ENCODE measurements around the gene SH3BP1. TPM values are rescaled to one million over a fixed set of nuclear protein-coding genes. Genes with fewer than 3 reads are reported as not detected.

The SH3BP1 gene
- polyA plus RNA-seq, 1 experiment: 8.4 TPM

DNA sequence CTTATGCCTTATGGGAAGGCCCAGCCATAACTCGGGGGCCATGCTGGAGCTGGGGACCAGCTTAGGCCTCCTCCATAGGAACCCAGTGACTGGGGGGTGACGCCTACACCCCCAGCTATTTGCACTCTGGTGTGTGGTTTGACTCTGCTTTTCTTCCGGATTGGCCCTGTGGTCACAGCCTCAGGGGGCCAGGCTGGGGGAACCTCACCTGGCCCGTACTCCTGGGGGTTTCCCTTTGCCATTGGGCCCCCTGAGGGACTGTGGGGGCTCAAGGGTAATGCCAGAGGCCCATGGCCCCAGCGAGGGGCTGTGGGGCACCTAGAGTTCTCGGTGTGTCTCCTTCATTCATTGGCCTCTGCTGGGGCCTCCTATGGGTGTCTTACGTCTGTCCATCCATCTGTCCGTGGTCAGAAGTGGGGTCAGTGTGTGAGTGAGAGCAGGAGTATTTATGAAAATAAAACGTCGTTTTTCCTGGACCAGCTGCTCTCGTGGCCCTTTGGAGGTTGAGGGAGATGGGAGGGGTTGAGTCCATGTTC lies 6.3 kb upstream of the SH3BP1 start:
- peak overlapping the region; percentile 91 for H3K27ac ChIP-seq (ENCODE audit: low read depth, low read length)
- no peaks in the 10 kb centered on the region for H3K27me3 ChIP-seq (ENCODE audit: control insufficient read depth, insufficient read depth, low read length)
- ChIA-PET CTCF (interaction anchor here (0.6 to 4.8 kb wide), 10 partner anchors 8 to 95 kb away, joined by 3 to 57 read pairs (median 4); no protein-coding TSS in a partner anchor), POLR2A (interaction anchor here (0.5 to 3.2 kb wide), 12 partner anchors 8 to 105 kb away, joined by 3 to 24 read pairs (median 4); partner anchors contain the start of genes GGA1, LGALS1 and PDXP)
- no peaks in the 10 kb centered on the region for H3K9me3 ChIP-seq (ENCODE audit: control insufficient read depth, insufficient read depth, low read length)
- no peak for DNase-seq (ENCODE audit: low read depth, low spot score)
- H3K4me3 ChIP-seq (ENCODE audit: low read depth, low read length): no peak overlapping the region
- TF ChIP-seq, protein P1, sequence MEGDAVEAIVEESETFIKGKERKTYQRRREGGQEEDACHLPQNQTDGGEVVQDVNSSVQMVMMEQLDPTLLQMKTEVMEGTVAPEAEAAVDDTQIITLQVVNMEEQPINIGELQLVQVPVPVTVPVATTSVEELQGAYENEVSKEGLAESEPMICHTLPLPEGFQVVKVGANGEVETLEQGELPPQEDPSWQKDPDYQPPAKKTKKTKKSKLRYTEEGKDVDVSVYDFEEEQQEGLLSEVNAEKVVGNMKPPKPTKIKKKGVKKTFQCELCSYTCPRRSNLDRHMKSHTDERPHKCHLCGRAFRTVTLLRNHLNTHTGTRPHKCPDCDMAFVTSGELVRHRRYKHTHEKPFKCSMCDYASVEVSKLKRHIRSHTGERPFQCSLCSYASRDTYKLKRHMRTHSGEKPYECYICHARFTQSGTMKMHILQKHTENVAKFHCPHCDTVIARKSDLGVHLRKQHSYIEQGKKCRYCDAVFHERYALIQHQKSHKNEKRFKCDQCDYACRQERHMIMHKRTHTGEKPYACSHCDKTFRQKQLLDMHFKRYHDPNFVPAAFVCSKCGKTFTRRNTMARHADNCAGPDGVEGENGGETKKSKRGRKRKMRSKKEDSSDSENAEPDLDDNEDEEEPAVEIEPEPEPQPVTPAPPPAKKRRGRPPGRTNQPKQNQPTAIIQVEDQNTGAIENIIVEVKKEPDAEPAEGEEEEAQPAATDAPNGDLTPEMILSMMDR (IDR thresholded peaks at IDR 0.05; ENCODE audit: low read depth, low read length): no peak

DNA sequence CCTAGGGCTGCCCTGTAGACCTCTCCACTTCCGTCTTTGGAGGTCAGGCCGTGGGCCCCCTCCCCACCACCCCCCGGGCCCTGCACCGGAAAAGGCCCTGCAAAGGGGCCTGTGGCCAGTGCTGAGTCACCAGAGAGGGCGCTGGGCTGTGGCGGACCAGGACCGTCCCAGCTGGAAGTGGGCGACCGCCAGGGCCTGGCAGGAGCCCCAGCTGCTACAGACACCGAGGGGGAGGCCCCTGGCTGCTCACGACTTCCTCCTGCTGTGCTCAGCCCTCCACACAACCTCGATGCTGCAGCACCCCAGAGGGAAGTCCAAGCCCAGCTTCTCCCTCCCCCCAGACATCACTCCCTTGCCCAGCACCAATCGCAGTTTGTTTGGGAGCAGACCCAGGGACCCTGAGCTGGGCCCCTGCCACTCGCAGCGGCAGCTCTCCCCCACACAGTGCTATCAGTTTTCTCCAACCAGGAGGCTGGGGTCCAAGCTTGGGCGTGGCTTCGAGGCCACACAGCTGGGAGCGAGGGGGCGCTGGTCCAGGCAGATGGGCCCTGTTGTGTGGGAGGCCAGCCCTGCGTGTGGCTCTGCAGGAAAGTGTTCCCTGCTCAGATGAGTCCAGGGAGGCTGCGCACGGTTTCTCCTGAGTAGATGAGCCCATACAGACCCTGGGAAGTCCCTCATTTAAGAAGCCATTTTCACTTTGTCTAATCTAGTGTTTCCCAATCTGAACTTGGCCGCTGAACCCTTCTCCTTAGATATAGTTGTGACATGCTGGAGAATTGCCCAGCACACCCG lies 5.6 kb upstream of the SH3BP1 start:
- Histone ChIP-seq H3K27ac (ENCODE audit: low read depth, low read length) (peak overlapping the region; percentile 91), H3K9me3 (ENCODE audit: control insufficient read depth, insufficient read depth, low read length) (no peaks in the 10 kb centered on the region), H3K4me3 (ENCODE audit: low read depth, low read length) (peak overlapping the region; percentile 29), H3K27me3 (ENCODE audit: control insufficient read depth, insufficient read depth, low read length) (no peaks in the 10 kb centered on the region)
- CTCF ChIA-PET: interaction anchor here (1.0 to 4.8 kb wide), 9 partner anchors 8 to 95 kb away, joined by 3 to 57 read pairs (median 5); no protein-coding TSS in a partner anchor
- POLR2A ChIA-PET: interaction anchor here (0.5 to 3.2 kb wide), 14 partner anchors 9 to 105 kb away, joined by 3 to 24 read pairs (median 4); partner anchors contain the start of genes GGA1, LGALS1 and PDXP
- DNase-seq (ENCODE audit: low read depth, low spot score): peak; percentile 84
- TF ChIP-seq, protein P1 (IDR thresholded peaks at IDR 0.05; ENCODE audit: low read depth, low read length): peak; percentile 23

DNA sequence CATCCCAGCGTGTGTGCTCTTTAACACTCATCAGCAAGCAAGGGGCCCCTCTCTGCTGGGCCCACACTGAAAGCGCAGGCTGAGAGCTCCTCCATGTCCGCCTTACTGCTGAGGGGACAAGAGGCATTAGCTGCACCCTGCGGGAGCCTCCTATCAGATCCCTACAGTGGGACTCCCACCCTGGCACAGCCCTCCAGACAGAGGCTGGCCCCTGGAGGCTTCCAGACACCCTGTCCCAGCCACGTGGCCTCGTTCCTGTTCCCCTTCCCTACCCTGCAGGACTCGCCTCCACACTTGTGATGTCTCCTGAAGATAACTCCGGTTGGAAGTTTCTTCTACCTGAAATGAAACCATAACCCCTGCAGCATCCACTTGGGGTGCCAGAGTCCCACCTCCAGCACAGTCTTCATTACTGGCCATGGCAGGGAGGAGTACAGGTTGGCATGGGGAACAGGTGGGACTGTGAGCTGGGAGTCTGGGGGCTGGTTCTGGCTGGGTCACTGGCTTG lies 5.0 kb upstream of the SH3BP1 start:
- Histone ChIP-seq H3K4me3 (ENCODE audit: low read depth, low read length) (peak overlapping the region; percentile 29), H3K9me3 (ENCODE audit: control insufficient read depth, insufficient read depth, low read length) (no peaks in the 10 kb centered on the region), H3K27me3 (ENCODE audit: control insufficient read depth, insufficient read depth, low read length) (no peaks in the 10 kb centered on the region), H3K27ac (ENCODE audit: low read depth, low read length) (peak overlapping the region; percentile 91)
- DNase-seq (ENCODE audit: low read depth, low spot score): no peak
- ChIA-PET POLR2A (interaction anchor here (0.7 to 3.2 kb wide), 8 partner anchors 9 to 47 kb away, joined by 3 to 24 read pairs (median 8); partner anchors contain the start of genes GGA1, LGALS1 and PDXP), CTCF (interaction anchor here (0.8 to 4.8 kb wide), 9 partner anchors 8 to 73 kb away, joined by 3 to 57 read pairs (median 5); no protein-coding TSS in a partner anchor)
- TF ChIP-seq, protein P1 (IDR thresholded peaks at IDR 0.05; ENCODE audit: low read depth, low read length): peak; percentile 37

DNA sequence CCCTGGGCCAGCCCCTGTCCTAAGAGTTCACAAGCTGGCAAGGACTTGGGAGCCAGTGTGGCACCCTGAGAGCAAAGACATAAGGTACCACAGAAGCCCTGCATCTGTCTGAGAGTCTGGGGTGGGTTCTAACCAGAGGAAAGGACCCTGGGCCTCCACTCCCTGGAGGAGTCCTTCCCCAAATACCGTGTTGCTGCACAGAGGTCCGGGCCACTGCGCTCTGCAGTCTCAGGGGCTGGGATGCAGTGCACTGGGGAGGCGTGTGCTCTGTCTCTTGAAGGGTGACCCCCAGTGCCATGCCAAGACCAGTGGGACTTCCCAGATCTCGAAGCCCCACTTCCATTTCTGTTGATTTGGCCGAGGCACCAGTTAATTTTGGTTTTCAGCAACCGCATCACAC lies 4.3 kb upstream of the SH3BP1 start:
- peak overlapping the region; percentile 91 for H3K27ac ChIP-seq (ENCODE audit: low read depth, low read length)
- no peaks in the 10 kb centered on the region for H3K27me3 ChIP-seq (ENCODE audit: control insufficient read depth, insufficient read depth, low read length)
- H3K4me3 ChIP-seq (ENCODE audit: low read depth, low read length): no peak overlapping the region
- CTCF ChIA-PET: interaction anchor here (0.7 to 4.8 kb wide), 4 partner anchors 8 to 48 kb away, joined by 3 to 57 read pairs (median 4); no protein-coding TSS in a partner anchor
- POLR2A ChIA-PET: interaction anchor here (1.8 to 3.2 kb wide), 2 partner anchors 8 to 23 kb away, joined by 10 to 14 read pairs; partner anchors contain the start of gene PDXP
- TF ChIP-seq, protein P1 (IDR thresholded peaks at IDR 0.05; ENCODE audit: low read depth, low read length): no peak
- H3K9me3 ChIP-seq (ENCODE audit: control insufficient read depth, insufficient read depth, low read length): no peaks in the 10 kb centered on the region
- no peak for DNase-seq (ENCODE audit: low read depth, low spot score)
